HepG2 (cell line): ENCODE results near the gene CHRNB1. TPM values are rescaled to one million over a fixed set of nuclear protein-coding genes. Genes with fewer than 3 reads are reported as not detected.

Experiments used
- ATAC-seq: fragments of 200-7000 bp; cut with Tn5 transposase; 3 replicates; pipeline ENCODE4 v1.9.1; 2020; ENCODE audit warnings: mild to moderate bottlenecking, moderate library complexity
- BruUV-seq: library from RNA; stranded (reverse); fragments of 400-500 nt; replicated peaks from 2 replicates; lab custom pipeline; 2021; lab: Mats Ljungman, UMichigan
- CTCF ChIA-PET: fragments of 300-600 bp; formaldehyde crosslinking; extraction: SDS; loops from one replicate; lab custom pipeline; 2021; ENCODE audit warnings: low total read pairs, inconsistent platforms, low intra/inter-chr PET ratio; lab: Yijun Ruan, JAX
- POLR2A ChIA-PET: fragments of 350-600 bp; sonication (Branson Sonifier 250); formaldehyde crosslinking; loops from one replicate; lab custom pipeline; 2020; ENCODE audit warnings: antibody characterized with exemption, inconsistent platforms; lab: Yijun Ruan, JAX
- DNase-seq: peaks from one replicate; pipeline ENCODE4 v3.0.0-alpha.2; 2015; ENCODE audit warnings: low spot score
- FAIRE-seq: peaks from 3 replicates; lab custom pipeline; 2011; peaks lifted over from hg19 to GRCh38; lab: Jason Lieb, UNC
- H2AFZ ChIP-seq: one replicate; pipeline ENCODE4 v1.6.1; 2011; ENCODE audit warnings: low read length, inconsistent platforms
- H3K27ac ChIP-seq: fragments of 300-600 bp; 3 replicates; pipeline ENCODE4 v1.8.0; 2011; ENCODE audit warnings: mixed run types, mild to moderate bottlenecking, mixed read lengths, low read length, inconsistent platforms; ENCODE audit not compliant: insufficient read depth; ENCODE audit errors: extremely low read length
- H3K27me3 ChIP-seq, 2 experiments: fragments of 200-600 bp in 1 of 2; 2 replicates in 1 of 2; 3 replicates in 1 of 2; pipeline versions ENCODE4 v1.6.0 to v1.8.0; 2011; ENCODE audit warnings: low read length in 2 of 2, mild to moderate bottlenecking in 2 of 2, moderate library complexity in 2 of 2, inconsistent platforms in 1 of 2; ENCODE audit not compliant: insufficient read depth in 2 of 2, control insufficient read depth in 1 of 2
- H3K36me3 ChIP-seq, 2 experiments: fragments of 200-600 bp in 1 of 2; replicated peaks in 1 of 2; 2 replicates in 1 of 2; 3 replicates in 1 of 2; pipeline versions ENCODE4 v1.5.1 to v1.8.0; 2011; ENCODE audit warnings: low read length in 2 of 2, inconsistent platforms in 1 of 2; ENCODE audit not compliant: insufficient read depth in 2 of 2, control insufficient read depth in 1 of 2
- H3K4me1 ChIP-seq: 2 replicates; pipeline ENCODE4 v1.5.1; 2012; ENCODE audit warnings: low read length, inconsistent platforms; ENCODE audit not compliant: insufficient read depth
- H3K4me2 ChIP-seq: 2 replicates; pipeline ENCODE4 v1.6.0; 2011; ENCODE audit warnings: low read depth, low read length, inconsistent platforms
- H3K4me3 ChIP-seq, 3 experiments: fragments of 200-600 bp in 1 of 3; sonication (generic), shearing (Covaris generic) in 1 of 3; replicated peaks in 1 of 3; 2 replicates each; pipeline ENCODE4 v1.5.1; 2011 to 2016; ENCODE audit warnings: low read length in 3 of 3, inconsistent platforms in 2 of 3, low read depth in 2 of 3, mild to moderate bottlenecking in 2 of 3, control low read depth in 1 of 3, mixed read lengths in 1 of 3; ENCODE audit not compliant: insufficient read depth in 1 of 3
- H3K79me2 ChIP-seq: one replicate; pipeline ENCODE4 v1.6.1; 2011; ENCODE audit warnings: low read length, inconsistent platforms; ENCODE audit not compliant: insufficient read depth
- H3K9ac ChIP-seq: 2 replicates; pipeline ENCODE4 v1.6.0; 2011; ENCODE audit warnings: mild to moderate bottlenecking, low read depth, low read length, inconsistent platforms; ENCODE audit not compliant: insufficient read depth
- H3K9me3 ChIP-seq: 2 replicates; pipeline ENCODE4 v1.5.1; 2012; ENCODE audit warnings: mild to moderate bottlenecking, low read length
- H4K20me1 ChIP-seq: 2 replicates; pipeline ENCODE4 v1.6.0; 2011; ENCODE audit warnings: inconsistent platforms, mild to moderate bottlenecking, low read length, moderate library complexity; ENCODE audit not compliant: insufficient read depth
- BORCS8-MEF2B ChIP-seq: sonication (generic); formaldehyde crosslinking; IDR thresholded peaks from 2 replicates; pipeline ENCODE4 v1.8.0; 2022; ENCODE audit warnings: mild to moderate bottlenecking, missing genetic modification reagents
- CCAR2 ChIP-seq: fragments of 200-400 bp; formaldehyde crosslinking; optimal IDR thresholded peaks from 2 replicates; pipeline ENCODE3; 2018; ENCODE audit warnings: low read depth, mild to moderate bottlenecking, low read length, moderate library complexity
- CERS6 ChIP-seq: sonication (generic); formaldehyde crosslinking; IDR thresholded peaks from 2 replicates; pipeline ENCODE4 v1.5.0; 2020; ENCODE audit warnings: missing genetic modification reagents
- E2F2 ChIP-seq: sonication (generic); formaldehyde crosslinking; IDR thresholded peaks from 2 replicates; pipeline ENCODE4 v1.4.0; 2020; ENCODE audit warnings: missing genetic modification reagents, borderline replicate concordance
- FOSL1 ChIP-seq: sonication (generic); formaldehyde crosslinking; IDR thresholded peaks from 2 replicates; pipeline ENCODE4 v1.9.0; 2021; ENCODE audit warnings: missing genetic modification reagents, borderline replicate concordance
- FOXP1 ChIP-seq, 2 experiments: fragments of 450-650 bp in 1 of 2; IDR thresholded peaks; 2 replicates each; pipeline ENCODE4 v1.6.1; 2017 to 2018; ENCODE audit warnings: antibody characterized with exemption in 1 of 2
- GPN1 ChIP-seq: sonication (generic); formaldehyde crosslinking; IDR thresholded peaks from 2 replicates; pipeline ENCODE4 v1.5.1; 2020; ENCODE audit warnings: missing genetic modification reagents, borderline replicate concordance
- GRHL1 ChIP-seq: sonication (generic); formaldehyde crosslinking; conservative IDR thresholded peaks from 2 replicates; pipeline ENCODE4 v1.8.0; 2022; ENCODE audit warnings: missing genetic modification reagents
- GTF2F1 ChIP-seq: fragments of 150-350 bp; IDR thresholded peaks from 2 replicates; pipeline ENCODE4 v1.6.1; 2014; ENCODE audit warnings: low read length
- KDM3A ChIP-seq: IDR thresholded peaks from 2 replicates; pipeline ENCODE4 v1.6.1; 2018; ENCODE audit warnings: low read depth, missing compliant biosample characterization
- PCBP1 ChIP-seq: fragments of 200-400 bp; formaldehyde crosslinking; IDR thresholded peaks from 2 replicates; pipeline ENCODE4 v1.6.1; 2017; ENCODE audit warnings: mild to moderate bottlenecking, low read depth, low read length, borderline replicate concordance
- PHF20 ChIP-seq: sonication (generic); formaldehyde crosslinking; IDR thresholded peaks from 2 replicates; pipeline ENCODE4 v1.5.0; 2020; ENCODE audit warnings: mild to moderate bottlenecking, missing genetic modification reagents
- PRPF4 ChIP-seq: fragments of 200-400 bp; formaldehyde crosslinking; IDR thresholded peaks from 2 replicates; pipeline ENCODE4 v1.6.1; 2016; ENCODE audit warnings: low read length, low read depth; ENCODE audit not compliant: poor library complexity, severe bottlenecking
- SMYD3 ChIP-seq: sonication (generic); formaldehyde crosslinking; IDR thresholded peaks from 2 replicates; pipeline ENCODE4 v1.8.1; 2023; ENCODE audit warnings: mild to moderate bottlenecking, missing genetic modification reagents
- STAT5B ChIP-seq: sonication (generic); formaldehyde crosslinking; IDR thresholded peaks from 2 replicates; pipeline ENCODE4 v1.4.0; 2020; ENCODE audit warnings: missing genetic modification reagents
- ZMAT5 ChIP-seq: sonication (generic); formaldehyde crosslinking; IDR thresholded peaks from 2 replicates; pipeline ENCODE4 v1.5.0; 2020; ENCODE audit warnings: mild to moderate bottlenecking, low read depth, missing genetic modification reagents, borderline replicate concordance
- ZMYM4 ChIP-seq: sonication (generic); formaldehyde crosslinking; IDR thresholded peaks from 2 replicates; pipeline ENCODE4 v1.8.1; 2023; ENCODE audit warnings: mild to moderate bottlenecking, missing genetic modification reagents
- ZNF10 ChIP-seq: sonication (generic); formaldehyde crosslinking; IDR thresholded peaks from 2 replicates; pipeline ENCODE4 v1.4.0; 2020; ENCODE audit warnings: mild to moderate bottlenecking, low read depth, missing genetic modification reagents, borderline replicate concordance
- ZNF3 ChIP-seq: IDR thresholded peaks from 2 replicates; pipeline ENCODE4 v1.7.0; 2017; ENCODE audit warnings: inconsistent platforms
- whole genome bisulfite sequencing: methylation state at CpG from one replicate; pipeline ENCODE4 v1.1.6; 2017; ENCODE audit warnings: low lambda C conversion rate; 5-methylcytosine and 5-hydroxymethylcytosine counted together
- in situ Hi-C: cut with HindIII; loops from 2 replicates; pipeline ENCODE4 v1.10.0; 2017; ENCODE audit warnings: low pct_unique_long_range_greater_than_20kb; ENCODE audit not compliant: extremely low pct_ligation_motif_present
- intact Hi-C: fragments of 100-400 bp; cut with micrococcal nuclease; formaldehyde crosslinking; loops from one replicate; pipeline ENCODE4 v1.10.0; 2022; ENCODE audit not compliant: unreplicated experiment
- polyA plus RNA-seq, 8 experiments: library from polyadenylated mRNA; depleted of rRNA in 3 of 8; stranded (reverse) in 7 of 8; unstranded in 1 of 8; fragments of >200 nt; fragmentation: Illumina TruSeq in 4 of 8; extraction: Trizol in 4 of 8; gene quantifications; 2 replicates each; pipeline versions ENCODE4 v1.2.1 to v1.2.3, GENCODE V29; 2011 to 2016; ENCODE audit warnings: low read depth in 4 of 8, missing spikeins in 1 of 8, mixed read lengths in 1 of 8; ENCODE audit not compliant: insufficient read depth in 1 of 8
- total RNA-seq, 5 experiments: library from RNA; depleted of rRNA; stranded (reverse); fragments of >200 nt; fragmentation: Illumina TruSeq; extraction: Trizol; gene quantifications; 2 replicates each; pipeline ENCODE4 v1.2.3, GENCODE V29; 2016; ENCODE audit warnings: low read depth in 1 of 5

The CHRNB1 gene
- total and polyA plus RNA-seq, 2 of the 13 experiments (the other 11 are each of a cell fraction or from before 2014, with no cell fraction given) = 5.4 to 33.7 TPM

- TF ChIP-seq E2F2 (CRISPR knock-in tag) (no peak), CCAR2 (no peak), ZNF10 (CRISPR knock-in tag) (no peak)
- TF ChIP-seq, all 625 proteins: peak for 0
Measured at GRCh38 chr17:7407485-7408251, 37.2 kb upstream of the CHRNB1 start, which contains the start of gene NLGN2 (continued).

GRCh38 chr17:7408252-7408727 lies 36.6 kb upstream of the CHRNB1 start:
- Histone ChIP-seq H3K9ac (no peak overlapping the region), H3K27ac (no peak overlapping the region), H3K9me3 (no peaks in the 10 kb centered on the region), H3K27me3 (no peaks in the 10 kb centered on the region; a peak in 1 of 5 replicates), H3K36me3 (0 out of 5 replicates have a peak, but pooled peaks cover 0 to 2% of the 10 kb centered on the region in 2 experiments), H3K79me2 (no peaks in the 10 kb centered on the region), H3K4me3 (no peak overlapping the region), H3K4me1 (peaks cover 10% of the 10 kb centered on the region), H4K20me1 (no peaks in the 10 kb centered on the region), H2AFZ (no peak overlapping the region), H3K4me2 (no peak overlapping the region)
- intact Hi-C loops = no loop called here
- no peak for DNase-seq
- CTCF ChIA-PET = no interaction called here
- WGBS = 98% methylated on average over 52 of the region's 58 CpGs
- no TSS peak for BruUV-seq
- ATAC-seq = no peak
- POLR2A ChIA-PET = no interaction called here
- in situ Hi-C loops = no loop called here
- no peak for FAIRE-seq
- TF ChIP-seq GPN1 (CRISPR knock-in tag) = no peak
- no peak for TF ChIP-seq SMYD3 (CRISPR knock-in tag)
- TF ChIP-seq FOXP1 (IDR thresholded peaks at IDR 0.05) = no peak
- no peak for TF ChIP-seq FOXP1 (CRISPR knock-in tag; IDR thresholded peaks at IDR 0.05)
- no peak for TF ChIP-seq STAT5B (CRISPR knock-in tag)
- TF ChIP-seq CERS6 (CRISPR knock-in tag) = no peak
- TF ChIP-seq KDM3A = no peak
- no peak for TF ChIP-seq ZMYM4 (CRISPR knock-in tag)
- TF ChIP-seq PRPF4 = no peak
- TF ChIP-seq PHF20 (CRISPR knock-in tag) = no peak
- TF ChIP-seq GRHL1 (CRISPR knock-in tag) = no peak
- TF ChIP-seq ZNF3 (CRISPR knock-in tag) = no peak
- no peak for TF ChIP-seq ZMAT5
- TF ChIP-seq FOSL1 = no peak
- TF ChIP-seq BORCS8-MEF2B (CRISPR knock-in tag) = no peak
- TF ChIP-seq GTF2F1 = no peak
- TF ChIP-seq PCBP1 = no peak
